ENCODE data around the gene CFAP46. TPM values are rescaled to one million over a fixed set of nuclear protein-coding genes. Genes with fewer than 3 reads are reported as not detected.

The CFAP46 gene
- total and polyA plus RNA-seq, 12 donors: 0.15 to 5.5 (median 1.1) TPM; not detected in 3

GRCh38 chr10:132805599-132805998 lies 136.8 kb downstream of the CFAP46 start:
- Histone ChIP-seq H3K27me3 (no peaks in the 10 kb centered on the region), H3K9me3 (replicated peaks in 1 of 3) (no peaks in the 10 kb centered on the region), H3K4me3 (no peak overlapping the region), H3K4me1 (replicated peaks in 1 of 2) (no peaks in the 10 kb centered on the region), H3K27ac (no peak overlapping the region), H3K36me3 (replicated peaks in 1 of 2) (no peaks in the 10 kb centered on the region)
- intact Hi-C loops (cut with DNase I): no loop called here
- TF ChIP-seq POLR2A (IDR thresholded peaks at IDR 0.05) (no peak), CTCF (IDR thresholded peaks at IDR 0.05) (no peak)
- no peak for DNase-seq
- 55 to 66% (median 62%) methylated on average over 13 to 21 of the region's 21 CpGs for WGBS, 4 donors

- Histone ChIP-seq H3K4me1 (replicated peaks in 1 of 2) (no peaks in the 10 kb centered on the region), H3K9me3 (replicated peaks in 1 of 3) (no peaks in the 10 kb centered on the region), H3K27me3 (no peaks in the 10 kb centered on the region), H3K4me3 (no peak overlapping the region), H3K36me3 (replicated peaks in 1 of 2) (no peaks in the 10 kb centered on the region), H3K27ac (no peak overlapping the region)
- DNase-seq: no peak
- intact Hi-C loops (cut with DNase I): no loop called here
- TF ChIP-seq POLR2A (IDR thresholded peaks at IDR 0.05) (no peak), CTCF (IDR thresholded peaks at IDR 0.05) (no peak)
- WGBS, 4 donors: 72 to 79% (median 75%) methylated on average over 10 to 23 of the region's 23 CpGs
Measured at GRCh38 chr10:132804785-132805426, 137.5 kb downstream of the CFAP46 start.

- WGBS, 4 donors: 86 to 89% (median 87%) methylated on average over 11 of the region's 11 CpGs
- H3K9me3 ChIP-seq (replicated peaks in 1 of 3): no peaks in the 10 kb centered on the region
- H3K4me1 ChIP-seq (replicated peaks in 1 of 2): no peaks in the 10 kb centered on the region
- H3K27me3 ChIP-seq: no peaks in the 10 kb centered on the region
- intact Hi-C loops (cut with DNase I): no loop called here
- H3K4me3 ChIP-seq: no peak overlapping the region
- no peak for TF ChIP-seq CTCF (IDR thresholded peaks at IDR 0.05)
- no peak for TF ChIP-seq POLR2A (IDR thresholded peaks at IDR 0.05)
- no peak overlapping the region for H3K27ac ChIP-seq
- H3K36me3 ChIP-seq (replicated peaks in 1 of 2): no peaks in the 10 kb centered on the region
- no peak for DNase-seq
Measured at GRCh38 chr10:132804287-132804686, 138.1 kb downstream of the CFAP46 start.

- Histone ChIP-seq H3K4me3 (no peak overlapping the region), H3K27ac (no peak overlapping the region), H3K27me3 (no peaks in the 10 kb centered on the region), H3K4me1 (replicated peaks in 1 of 2) (no peaks in the 10 kb centered on the region), H3K9me3 (replicated peaks in 1 of 3) (no peaks in the 10 kb centered on the region), H3K36me3 (replicated peaks in 1 of 2) (no peaks in the 10 kb centered on the region)
- intact Hi-C loops (cut with DNase I): no loop called here
- TF ChIP-seq CTCF (IDR thresholded peaks at IDR 0.05) (no peak), POLR2A (IDR thresholded peaks at IDR 0.05) (no peak)
- 82 to 85% (median 83%) methylated on average over 25 to 34 of the region's 34 CpGs for WGBS, 4 donors
- DNase-seq: no peak
Measured at GRCh38 chr10:132803416-132804210, 138.8 kb downstream of the CFAP46 start.

All from adrenal gland (tissue), 12 donors.